Superior temporal gyrus (tissue), 1 donor: ENCODE measurements around the gene USH1C.
A peak's percentile ranks its signal among the peaks of the same experiment; 100 is the strongest.

Experiments used
- DNase-seq: peaks from one replicate; pipeline ENCODE4 v3.0.0-alpha.2; 2016; ENCODE audit errors: extremely low spot score

The USH1C gene

DNA sequence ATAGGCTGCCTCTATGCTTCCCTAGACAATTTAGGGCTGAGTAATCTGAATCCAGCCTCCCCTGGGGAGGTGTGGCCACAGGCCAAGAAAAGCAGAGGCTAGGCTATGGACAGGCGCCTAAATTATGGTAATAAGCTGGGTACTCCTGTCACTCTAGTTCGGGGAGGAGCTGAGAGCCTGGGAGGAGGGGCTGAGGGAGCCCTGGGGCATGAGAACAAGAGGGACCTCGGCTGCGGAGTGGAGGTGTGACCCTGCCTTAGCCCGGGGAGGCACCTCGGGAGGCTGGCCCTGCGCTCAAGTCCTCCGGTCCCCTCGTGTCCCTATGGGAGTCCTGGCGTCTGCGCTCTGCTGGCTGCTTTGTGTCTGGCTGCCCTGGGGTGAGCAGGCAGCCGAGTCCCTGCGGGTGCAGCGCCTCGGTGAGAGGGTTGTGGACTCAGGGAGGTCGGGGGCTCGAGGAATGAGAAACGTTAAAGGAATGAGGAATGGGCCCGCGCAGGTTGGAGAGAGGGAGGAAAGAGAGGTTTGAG lies 2.9 kb upstream of the USH1C start, which contains the start of gene OTOG:
Gene OTOG (plus strand): TSS at position 209 of the 527 bp plus-strand sequence. CDS start 114 bp downstream, at position 323.
- no peak for DNase-seq

DNA sequence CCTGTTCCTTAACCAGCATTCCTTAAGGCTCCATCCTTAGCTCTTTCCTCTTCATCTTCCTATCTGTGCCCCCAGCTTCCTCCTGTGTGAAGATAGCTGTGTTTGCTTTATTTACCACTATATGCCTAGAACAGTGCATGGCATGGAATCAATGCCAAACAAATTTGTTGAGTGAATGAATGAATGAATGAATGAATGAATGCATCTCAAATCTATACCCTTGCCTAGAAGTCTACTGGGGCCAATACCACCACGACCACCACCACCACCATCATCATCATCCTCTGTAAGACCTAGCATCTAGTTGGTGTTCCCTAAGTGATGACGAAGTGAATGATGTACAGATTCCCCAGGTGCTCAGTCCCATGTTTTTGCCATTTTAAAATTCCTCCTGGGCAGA lies 2.0 kb upstream of the USH1C start:
- no peak for DNase-seq

DNA sequence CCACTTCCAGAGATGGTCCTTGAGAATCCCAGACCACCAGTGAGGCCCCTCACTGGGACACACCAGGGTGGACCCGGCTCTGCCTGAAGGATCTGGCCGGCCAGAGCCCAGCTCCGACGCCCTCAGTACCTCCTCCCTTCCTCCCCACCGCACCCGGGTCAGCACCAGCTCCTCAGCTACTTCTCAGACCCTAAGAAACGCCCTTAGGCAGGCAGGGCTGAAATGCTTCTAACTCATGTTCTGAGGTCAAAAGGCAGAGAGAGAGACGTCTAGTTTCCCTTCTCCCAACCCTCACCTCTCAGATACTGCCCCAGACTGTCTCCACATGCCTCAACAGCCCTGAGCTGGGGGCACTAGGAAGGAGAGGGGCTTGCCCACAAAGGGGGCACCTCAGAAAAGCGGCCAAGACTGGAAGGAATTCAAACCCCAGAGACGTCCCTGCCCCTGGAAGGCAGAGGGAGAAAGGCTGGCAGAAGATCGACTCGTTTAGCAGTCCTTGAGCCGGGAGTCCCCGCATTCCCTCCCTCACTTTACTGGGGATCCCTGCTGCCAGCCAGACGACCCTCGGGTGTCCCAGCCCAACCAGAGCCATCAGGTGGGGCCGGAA lies 539 bp downstream of the USH1C start:
- no peak for DNase-seq

DNA sequence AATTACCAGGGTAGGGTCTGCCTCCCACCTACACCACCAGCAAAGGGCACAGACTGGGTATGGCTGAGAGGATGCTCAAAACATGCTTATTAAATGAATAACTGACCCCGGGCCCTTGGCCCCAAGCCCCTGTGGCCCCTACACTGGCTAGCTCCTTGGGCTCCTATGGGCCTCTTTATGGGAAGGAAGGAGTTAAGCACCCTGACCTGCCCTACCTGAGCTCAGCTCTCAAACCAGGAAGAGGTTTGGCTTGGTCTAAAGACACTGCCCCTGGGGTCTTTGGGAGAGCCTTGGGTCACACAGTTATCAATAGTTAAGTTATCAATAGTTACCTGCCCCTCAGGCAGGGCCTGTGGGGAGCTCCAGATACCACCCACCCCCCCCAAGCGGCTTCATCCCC lies 1.2 kb downstream of the USH1C start:
- DNase-seq = no peak

DNA sequence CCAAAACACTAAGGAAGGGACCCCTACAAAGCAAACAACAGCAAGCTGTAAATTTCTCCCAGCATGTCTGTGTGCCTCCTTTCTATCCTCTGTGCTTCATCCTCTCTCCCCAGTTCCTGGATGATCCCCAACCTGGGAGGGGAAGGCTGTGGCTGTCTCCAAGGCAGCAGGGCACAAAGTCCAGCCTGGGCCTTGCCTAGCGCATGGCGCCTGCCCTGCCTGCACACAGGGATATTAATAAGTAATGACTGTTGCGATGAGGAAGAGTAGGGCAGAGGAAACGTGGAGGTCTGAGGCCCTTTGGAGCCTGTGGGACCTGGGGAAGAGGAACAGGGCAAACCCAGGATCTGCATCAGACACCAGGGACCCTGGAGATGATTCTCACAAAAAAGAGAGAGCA lies 2.0 kb downstream of the USH1C start:
- DNase-seq = no peak

DNA sequence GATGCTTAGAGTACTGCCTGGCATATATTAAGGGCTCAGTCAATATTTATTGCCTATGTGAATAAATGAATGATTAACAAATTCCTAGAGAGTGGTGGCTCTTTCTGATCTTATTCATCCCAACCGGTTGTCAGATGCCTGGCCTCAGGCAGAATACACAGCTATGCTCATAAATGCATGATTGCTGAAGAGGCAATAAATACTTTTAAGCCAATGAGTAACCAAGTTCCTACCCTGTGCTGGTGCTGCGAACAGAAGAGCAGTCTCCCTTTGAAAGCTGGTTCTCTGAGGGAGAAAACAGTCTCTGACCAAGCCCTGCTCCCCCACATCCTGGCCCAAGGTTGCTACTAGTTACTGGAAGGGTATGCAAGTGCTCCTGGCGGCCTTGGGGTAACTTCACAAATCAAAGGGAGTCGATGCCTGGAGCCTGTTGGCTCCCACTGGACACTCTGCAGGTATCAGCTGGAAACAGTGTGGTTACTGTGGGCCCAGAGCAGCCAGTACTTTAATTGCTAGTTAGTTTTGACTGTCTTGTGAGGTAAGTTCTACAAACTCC lies 2.8 kb downstream of the USH1C start:
- DNase-seq = no peak

DNA sequence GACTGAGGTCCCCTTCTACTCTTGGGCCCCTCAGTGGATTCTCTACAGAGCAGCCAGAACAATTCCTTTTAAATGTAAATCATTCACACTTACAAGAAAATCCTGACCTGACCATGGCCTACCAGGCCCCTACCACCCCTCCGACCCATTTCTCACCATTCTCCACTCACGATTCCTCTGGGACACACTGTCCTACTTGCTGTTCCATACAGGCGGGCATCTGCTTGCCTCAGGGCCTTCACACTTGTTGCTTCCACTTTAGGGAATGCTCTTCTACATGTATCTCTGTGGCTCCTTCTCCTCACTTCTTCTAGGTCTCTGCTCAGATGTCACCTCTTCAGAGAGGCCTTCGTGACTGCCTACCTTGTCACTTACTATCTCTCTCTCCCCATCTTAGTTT lies 3.4 kb downstream of the USH1C start:
- no peak for DNase-seq

DNA sequence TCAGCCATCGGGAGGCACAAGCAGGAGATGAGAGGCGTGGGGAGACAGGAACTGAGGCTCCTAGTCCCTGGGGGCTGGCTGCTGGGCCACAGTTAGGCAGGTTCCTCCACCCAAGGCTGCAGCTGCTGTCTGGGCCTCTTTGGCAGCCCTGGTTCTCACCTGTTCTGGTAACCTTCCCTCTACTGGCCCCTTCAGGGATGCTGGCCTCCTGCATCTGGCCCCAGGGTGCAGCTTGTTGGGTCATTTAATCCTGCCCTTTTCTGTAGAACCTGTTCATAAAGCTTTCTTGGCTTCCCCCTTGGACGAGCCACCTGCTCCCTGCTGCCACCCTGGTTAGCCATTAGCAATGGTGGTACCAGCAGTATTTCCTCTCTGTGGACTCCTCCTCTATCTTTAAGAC lies 5.5 kb downstream of the USH1C start:
- no peak for DNase-seq

DNA sequence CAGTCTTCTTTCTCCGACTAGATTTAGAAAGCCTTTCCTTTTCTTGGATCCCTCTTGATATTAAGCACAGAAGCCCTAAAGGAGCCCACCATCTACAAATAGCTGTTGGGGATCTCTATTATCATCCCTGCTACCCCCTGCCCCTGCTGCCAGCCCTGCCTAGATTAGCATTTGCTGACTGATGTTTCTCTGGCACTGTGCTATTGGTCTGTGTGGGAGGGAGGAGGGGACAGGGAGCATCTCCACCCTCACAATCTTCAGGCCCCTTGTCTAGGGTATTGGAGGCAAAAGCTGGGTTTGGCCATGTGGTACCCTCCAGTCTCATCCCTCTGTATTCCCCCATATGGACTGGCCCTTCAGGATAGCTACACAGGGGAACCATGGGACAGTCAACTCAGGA lies 6.2 kb downstream of the USH1C start:
- DNase-seq = no peak

DNA sequence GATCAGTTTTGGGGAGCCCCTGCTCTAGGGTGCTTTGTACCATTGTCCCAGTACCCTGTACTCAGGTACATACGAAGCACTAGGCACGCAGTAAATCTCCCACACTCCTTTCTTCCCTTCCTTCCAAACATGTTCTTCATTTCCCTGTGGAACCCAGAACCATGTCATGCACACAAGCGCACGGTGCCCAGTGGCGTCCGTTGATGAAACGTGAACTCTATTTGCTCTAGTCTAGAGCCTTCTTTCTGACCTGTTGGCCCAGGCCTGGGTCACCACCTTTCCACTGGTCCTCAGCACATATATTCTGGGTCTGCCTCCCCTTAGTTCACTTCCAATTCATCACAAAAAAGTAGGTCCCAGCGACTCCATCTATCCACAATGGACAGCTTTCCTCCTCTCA lies 7.0 kb downstream of the USH1C start:
- DNase-seq = no peak

DNA sequence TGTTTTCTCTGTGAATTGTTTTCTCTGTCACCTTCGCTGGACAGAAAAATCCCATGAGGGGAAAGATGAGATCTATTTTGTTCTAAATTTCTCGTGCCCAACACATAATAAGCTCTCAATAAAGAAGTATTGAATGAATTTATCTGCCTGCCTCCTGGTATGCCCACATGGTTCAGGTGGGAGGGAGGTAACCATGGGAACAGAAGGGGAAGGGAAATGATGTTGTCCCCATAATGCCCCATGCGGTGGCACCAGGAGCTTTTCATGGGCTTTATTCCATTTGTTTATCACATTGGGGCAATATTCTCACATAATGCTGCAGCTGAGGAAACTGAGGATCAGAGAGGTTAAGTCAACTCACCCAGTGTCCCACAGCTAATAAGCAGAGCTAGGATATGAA lies 8.7 kb downstream of the USH1C start:
- DNase-seq = no peak

DNA sequence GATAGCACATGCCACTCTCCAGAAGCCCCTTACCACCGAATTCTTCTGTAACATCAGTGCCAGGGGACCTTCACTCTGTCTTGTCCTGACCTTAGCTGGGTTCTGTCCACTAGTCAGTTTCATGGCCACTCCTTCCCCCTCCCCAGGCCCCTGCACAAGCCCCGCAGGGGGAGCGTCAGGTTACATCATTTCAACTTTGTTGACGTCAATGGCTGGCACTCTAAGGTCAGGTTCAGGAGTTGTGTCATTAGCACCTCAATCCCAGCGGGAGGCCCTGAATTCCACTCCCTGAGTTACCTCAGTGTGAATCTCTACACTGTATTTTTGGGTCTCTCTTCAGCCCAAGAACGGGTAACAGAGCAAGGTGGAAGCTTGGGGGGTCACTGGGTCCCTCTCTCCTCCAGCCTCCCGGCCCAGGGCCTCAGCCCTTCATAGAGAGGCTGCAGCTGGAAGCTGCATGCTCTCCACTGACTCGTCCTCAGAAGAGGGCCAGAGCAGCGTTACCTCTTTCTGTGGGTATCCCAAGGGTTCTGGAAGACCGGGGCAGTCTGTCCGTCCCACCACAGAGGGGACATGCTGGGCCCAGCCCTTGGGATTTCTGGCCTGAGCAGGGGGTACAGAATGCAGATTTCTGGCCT lies 10.3 kb downstream of the USH1C start:
- no peak for DNase-seq

DNA sequence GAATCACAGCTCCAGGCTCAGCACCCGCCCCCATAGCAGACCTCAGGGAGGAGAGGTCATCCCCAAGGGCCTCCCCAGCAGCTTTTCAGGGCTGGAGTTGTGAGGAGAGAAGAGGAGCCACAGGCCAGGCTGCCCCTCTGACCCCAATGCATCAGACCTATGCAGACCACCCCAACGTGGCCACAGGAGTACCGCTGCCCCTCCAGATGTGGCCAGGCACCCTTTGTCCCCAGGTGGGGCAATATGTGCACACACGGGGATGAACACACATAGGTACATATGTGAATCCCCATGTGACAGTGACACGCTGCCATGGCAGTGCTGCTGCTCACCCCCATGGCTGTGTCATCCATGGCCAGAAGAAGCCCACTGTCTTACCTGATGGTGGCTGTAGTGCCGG lies 10.9 kb downstream of the USH1C start:
- DNase-seq = no peak

DNA sequence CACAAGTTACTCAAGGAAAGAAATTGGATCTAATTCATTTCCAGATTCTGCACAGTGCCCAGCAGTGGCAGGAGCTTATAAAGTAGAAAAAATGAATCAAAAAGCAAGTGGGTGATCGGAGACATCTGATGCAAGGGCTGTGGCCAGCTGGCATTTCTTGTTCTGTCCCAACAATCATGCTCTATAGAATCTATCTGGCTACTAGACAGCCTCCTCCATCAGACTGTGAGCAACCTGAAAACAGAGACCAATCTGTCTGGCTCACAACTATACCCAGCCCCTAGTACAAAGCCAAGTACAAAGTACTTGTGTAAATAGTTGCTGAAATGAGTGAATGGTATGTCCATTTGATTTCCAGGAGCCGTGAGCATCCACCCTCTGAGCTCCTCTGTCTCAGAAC lies 11.4 kb downstream of the USH1C start:
- no peak for DNase-seq

DNA sequence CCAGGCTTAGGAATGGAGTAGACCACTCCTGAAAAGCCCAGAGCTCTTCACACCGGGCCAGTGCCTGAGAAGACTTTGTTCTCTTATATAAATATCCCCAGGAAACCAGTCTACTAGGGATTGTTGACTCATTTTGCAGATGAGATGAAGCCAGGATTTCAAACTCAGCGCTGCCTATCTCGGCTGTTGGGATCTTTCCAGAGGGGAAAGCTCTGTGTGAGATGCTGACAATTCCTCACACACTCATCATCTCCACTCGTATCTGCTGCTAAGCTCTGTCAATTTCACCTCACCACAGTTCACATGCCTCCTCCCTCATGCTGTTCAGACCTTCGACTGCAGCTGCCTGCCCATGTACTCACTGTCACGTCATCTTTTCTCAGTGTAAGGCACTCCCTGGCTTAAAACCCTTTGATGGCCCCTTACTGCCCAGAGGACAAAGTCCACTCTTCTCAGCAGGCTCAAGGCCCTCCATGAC lies 12.5 kb downstream of the USH1C start:
- DNase-seq = peak; percentile 72

DNA sequence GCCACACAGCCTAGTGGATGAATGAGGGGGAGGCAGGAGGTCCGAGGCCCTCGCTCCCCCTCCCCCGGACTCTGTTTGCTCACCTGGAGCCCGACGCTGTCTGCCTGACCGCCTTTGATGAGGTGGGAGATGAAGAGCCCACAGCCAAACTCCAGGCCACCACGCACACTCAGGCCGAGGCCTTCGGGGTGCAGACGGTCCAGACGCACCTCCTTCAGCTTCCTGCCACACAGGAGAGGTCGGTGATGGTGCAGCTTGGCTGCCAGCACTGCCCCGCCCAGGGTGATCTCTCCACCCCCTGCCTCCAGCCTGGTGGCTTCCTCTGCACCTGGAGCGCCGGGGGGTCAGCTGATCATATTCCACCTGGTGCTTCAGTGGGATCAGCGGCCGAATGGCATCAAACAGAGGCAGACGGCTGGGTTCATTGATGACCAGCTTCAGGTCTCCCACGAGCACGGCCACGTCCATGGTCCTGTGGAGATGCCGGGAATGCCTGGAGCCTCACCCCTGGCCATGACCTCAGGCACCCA lies 13.1 kb downstream of the USH1C start:
- DNase-seq = no peak

DNA sequence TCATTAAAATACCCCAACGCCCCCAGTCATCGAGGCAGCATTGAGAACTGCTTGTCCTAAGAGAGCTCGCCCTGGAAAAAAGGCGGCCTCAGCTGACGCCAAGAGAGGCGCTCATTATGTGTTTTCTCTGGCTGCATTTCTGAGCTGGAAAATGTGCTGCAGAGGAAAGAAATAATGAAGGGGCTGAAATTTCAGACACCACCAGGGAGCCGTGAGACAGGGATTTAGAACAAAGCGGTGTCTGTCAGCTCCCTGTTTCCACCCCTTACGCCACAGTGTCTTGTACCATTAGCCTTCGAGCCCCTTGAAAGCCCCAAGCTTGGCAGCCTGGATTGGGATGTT lies 14.4 kb downstream of the USH1C start:
- DNase-seq = peak; percentile 50

DNA sequence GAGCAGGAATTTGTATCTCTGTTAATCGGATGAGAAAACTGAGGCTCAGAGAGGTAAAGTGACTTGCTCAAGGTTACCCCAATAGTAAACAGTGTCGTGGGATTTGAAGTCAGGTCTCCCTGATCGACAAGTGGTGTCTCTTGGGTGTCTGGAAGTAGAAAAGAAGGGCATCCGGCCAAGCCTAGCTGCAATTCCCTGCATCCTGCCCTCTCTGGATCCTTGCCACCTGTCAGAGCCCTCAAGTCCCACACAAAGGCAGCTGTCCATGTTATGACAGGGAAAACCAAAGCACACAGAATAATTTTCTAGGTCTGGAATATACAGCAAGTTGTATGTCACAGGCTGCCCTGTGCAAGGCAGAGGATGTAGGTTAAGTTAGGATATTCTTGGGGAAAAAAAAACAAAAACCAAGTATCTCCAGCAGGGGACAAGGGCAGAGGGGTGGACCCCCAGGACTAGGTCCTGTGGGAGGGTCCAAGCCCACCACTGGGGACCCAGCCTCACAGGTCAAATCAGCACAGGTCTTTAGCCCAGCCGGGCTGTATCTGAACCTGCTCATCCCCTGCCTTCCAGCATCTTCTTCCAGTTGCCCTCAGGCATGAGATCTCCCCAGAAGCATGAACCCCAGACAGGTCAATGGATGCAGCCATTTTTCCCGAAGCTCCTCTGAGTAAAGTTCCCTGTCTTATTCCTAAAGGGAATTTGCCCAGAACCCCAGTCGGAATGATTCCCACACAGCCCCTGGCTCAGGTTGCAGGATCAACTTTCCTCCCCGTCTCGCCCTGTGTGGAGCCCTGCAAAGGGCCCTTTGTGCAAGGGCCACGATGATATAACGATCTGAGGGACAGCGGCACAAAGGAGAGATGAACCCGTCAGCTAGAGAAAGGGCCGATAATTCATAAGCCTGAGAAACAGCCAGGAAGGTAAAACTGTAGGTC lies 15.0 kb downstream of the USH1C start:
- DNase-seq = no peak

DNA sequence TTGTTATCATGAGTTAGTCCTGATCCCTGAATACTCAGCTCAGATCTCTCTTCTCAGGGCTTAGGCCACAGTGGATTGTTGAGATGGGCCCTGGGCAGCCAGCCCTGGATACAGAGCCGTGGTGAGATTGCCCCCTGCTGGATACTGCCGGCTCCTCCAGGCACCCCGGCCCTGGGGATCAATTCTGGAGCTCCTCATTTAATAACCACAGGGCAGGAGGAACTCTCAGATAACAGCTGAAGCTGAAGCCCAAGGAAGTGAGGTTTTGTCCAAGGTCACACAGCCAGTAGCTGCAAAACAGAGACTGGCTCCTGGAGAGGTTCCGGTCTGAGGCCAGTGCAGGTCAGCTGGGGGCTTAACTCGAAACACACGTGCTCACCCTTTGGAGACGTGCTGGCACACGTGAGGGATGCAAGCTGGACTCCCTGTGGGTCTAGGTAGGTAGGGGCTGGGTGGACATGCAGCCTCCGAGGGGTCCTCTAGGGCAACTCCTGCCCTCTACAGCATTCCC lies 16.0 kb downstream of the USH1C start:
- peak; percentile 84 for DNase-seq

DNA sequence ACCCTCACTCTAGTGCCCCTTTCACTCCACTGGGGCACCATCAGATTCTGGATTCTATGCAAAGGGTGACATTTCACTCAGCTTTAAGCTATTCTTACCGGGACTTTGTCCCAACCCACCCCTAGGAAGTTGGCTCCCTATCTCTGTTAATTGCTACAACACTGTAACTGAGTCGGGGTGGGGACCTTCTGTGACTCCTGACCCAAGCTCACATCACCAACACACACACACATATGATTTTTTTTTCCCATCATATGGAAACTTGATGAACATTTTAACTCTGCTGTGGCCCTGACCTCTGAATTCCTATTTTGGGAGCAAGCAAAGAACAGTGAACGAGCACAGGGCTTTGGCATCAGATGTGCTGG lies 16.6 kb downstream of the USH1C start:
- DNase-seq = no peak

DNA sequence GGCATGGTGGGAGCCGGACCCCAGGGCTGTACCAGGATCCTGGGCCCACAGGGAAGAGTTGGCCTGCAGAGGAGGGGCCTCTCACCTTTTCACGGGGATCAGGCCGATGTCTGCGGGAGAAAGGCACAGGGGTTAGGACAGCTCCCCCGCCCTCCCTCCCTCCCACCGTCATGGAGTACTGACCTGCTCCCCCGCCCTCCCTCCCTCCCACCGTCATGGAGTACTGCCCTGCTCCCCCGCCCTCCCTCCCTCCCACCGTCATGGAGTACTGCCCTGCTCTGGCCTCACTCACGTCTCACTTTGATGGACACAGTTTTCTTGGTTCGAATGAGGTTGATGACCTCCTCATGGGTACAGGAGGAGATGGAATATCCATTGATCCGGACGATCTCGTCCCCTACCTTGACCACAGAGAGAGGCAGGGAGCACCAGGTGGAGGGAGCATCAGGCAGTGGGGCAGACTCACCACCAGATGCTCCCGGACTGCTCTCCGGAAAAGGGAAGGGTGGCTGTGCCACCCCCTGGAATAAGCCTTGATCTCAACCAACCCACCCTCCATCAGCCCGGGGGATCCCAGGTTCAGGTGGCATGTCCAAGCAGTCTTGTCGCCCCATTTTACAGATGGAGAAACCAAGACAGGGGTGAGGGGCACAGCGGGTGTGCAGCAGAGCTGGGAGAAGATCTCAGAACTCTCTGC lies 17.1 kb downstream of the USH1C start:
- no peak for DNase-seq
